T-helper 2 cell treated with Interferon-gamma antibody and Interleukin-4, amounts not matched to agents 100 ng/mL and 5 ng/mL, for 36 hours (primary cell): ENCODE results near the gene RNF150. TPM values are rescaled to one million over a fixed set of nuclear protein-coding genes. Genes with fewer than 3 reads are reported as not detected.

Source experiments
- intact Hi-C: fragments of 100-400 bp; cut with micrococcal nuclease; formaldehyde crosslinking; loops from one replicate; pipeline ENCODE4 v1.15.1; 2023
- total RNA-seq: library from RNA; stranded (reverse); gene quantifications from 2 replicates; pipeline ENCODE4 v1.2.3, GENCODE V29; 2022

RNF150 gene
- total RNA-seq, 1 donor from 2014 or later = not detected

DNA sequence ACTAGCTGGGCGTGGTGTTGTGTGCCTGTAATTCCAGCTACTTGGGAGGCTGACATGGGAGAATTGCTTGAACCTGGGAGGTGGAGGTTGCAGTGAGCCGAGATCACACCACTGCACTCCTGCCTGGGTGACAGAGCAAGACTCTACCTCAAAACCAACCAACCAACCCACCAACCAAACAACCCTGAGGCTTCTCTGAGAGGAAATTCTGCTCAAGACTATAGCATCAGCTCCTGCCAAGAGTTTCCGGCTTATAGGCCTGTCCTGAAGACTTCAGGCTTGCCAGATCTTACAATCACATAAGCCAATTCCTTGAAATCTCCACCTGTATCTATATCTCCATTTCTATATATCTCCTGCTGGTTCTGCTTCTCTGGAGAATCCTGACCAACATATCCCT is 203.3 kb downstream of the RNF150 start:
- intact Hi-C loops = no loop called here

DNA sequence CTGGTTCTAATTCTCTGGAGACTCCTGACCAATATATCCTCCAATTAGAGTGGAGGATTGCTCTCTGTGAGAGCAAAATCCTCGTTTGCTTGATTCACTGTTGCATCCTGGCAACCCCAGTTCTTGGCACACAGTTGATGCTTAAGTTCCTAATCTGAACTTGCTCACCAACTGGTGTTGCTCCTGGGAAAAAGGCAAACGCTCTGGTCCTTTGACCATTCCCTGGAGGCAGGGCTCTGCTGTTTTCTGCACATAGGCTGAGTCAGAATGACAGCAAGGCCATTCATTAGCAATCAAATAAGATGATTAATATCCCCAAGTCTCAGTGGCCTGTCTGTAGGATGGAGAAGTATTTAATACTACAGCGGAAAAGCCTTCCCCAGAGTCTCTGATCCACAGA is 204.4 kb downstream of the RNF150 start:
- intact Hi-C loops = no loop called here

DNA sequence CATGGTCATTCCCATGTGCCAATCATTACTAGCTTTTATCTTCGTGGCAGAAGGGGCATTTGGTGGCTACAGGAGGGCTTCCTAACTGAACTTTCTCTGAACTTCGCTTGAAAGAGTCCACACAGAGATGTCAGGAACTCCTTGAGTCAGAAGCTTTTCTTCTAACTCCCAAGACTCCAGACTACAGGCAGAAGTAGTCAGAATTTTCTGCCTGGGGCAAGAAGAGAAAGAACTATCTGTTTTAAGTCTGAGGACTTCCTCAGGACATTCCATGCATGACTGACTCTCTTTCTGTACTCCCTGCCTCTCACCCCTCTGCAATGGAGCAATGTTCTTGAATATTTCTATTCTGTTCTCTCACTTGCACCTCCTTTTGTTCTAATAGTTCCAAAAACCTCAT is 206.6 kb downstream of the RNF150 start:
- intact Hi-C loops = no loop called here

DNA sequence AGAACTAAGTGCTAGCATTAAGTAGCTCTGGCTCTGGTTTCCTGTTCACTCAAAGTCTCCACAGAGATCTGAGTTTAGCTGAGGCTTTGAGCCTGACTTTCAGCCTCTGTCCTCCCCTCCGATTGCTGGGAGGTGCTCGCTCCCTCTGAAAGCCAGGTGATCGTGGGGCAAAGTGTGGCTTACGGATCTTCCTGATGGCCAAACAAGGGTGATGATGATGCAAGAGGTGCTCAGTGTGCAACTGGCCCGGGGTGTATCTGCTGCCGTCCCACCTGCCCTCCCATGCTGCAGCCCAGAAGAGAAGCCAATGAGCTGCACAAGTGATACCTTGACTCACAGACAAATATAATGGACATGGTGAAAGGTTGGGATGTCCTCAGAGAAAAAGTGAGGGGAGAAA is 207.9 kb downstream of the RNF150 start:
- intact Hi-C loops = no loop called here

DNA sequence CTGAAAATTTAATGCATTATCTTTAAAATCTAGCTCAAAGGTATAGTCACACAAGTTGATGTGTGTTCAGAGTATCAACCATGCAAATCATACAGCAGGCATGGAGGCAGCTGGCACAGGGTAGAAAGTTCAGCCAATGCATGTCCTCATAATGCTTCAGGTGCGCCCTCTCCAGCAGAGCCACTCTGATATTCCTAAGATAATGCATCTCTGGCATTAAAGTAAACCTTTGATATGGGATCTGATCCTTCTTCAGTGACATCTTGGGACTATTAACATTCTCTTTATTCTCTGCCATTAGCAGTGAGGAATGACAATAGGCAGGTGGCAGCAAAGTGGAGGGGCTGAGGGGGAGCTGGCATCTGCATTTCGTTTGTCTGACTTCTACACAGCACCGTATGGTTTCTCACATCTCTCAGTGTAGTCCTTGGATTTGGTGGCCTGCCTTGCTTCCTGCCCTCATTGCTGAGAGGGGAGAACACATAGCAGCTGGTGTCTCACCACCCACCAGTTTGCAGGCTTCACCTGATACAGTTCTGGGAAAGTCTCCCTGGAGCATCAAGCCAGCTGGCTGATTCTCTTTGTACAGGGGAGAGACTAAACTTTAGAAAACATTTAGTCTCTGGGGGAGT is 208.4 kb downstream of the RNF150 start:
- intact Hi-C loops = no loop called here

DNA sequence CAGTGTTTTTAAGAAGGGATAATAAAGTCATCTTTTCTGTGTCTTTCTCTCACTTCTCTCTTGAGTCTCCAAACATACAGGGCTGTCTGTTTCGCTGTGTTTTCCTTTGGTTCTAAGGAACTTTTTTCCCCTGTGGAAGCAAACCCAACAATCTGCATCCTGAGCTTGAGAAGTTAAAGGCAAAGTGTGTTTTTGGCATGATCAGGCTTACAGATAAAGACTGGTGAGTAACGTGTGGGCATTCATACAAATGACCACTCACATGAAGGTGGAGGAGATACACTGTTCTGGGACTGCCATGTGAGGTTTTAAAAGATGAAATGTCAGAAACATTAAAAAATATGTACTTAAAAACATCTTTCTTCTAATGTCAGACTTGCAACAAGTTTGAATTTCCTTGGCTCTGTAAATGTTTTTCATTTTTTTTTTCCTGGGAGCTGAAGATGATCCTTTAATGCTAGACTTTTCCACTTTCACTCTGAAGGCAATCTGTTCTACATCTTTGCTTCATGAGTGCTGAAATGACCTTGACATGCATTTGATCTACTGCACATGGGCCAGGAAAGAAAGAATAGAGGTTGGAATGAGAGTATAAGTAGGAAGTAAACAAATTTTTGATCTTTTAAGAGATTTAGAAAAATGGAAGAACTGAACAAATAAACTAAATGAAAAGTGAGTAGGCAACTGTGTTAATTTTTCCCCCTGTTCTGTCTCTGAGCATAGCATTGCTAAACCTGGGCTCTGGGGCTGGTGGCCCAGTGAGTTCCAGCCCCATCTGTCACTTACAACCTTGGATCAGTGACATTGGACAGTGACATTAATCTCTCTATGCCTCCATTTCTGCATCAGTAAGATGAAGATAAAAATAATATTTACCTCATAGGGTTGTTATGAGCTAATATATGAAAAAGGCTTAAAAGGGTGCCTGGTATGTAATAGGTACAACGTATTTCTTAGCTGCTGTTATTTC is 226.0 kb downstream of the RNF150 start:
- intact Hi-C loops = no loop called here

DNA sequence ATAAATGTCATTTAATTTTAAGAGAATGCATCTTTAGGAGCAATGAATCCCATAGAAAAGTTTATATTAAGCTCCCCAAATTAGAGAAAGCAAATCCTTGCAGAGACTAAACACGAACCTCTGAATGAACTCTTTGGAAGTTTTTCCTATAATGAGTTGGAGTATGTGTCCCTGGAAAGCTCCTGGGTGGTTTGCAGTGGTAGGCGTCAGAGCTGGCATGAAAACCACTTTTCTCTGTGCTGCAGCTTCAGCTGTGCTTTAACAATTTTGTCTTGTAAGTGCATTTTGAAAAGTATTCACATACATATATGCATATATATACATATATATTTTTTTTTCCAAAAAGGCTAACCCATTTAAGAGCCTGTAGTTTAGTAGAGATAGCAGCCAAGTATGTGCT is 228.4 kb downstream of the RNF150 start:
- intact Hi-C loops = no loop called here

DNA sequence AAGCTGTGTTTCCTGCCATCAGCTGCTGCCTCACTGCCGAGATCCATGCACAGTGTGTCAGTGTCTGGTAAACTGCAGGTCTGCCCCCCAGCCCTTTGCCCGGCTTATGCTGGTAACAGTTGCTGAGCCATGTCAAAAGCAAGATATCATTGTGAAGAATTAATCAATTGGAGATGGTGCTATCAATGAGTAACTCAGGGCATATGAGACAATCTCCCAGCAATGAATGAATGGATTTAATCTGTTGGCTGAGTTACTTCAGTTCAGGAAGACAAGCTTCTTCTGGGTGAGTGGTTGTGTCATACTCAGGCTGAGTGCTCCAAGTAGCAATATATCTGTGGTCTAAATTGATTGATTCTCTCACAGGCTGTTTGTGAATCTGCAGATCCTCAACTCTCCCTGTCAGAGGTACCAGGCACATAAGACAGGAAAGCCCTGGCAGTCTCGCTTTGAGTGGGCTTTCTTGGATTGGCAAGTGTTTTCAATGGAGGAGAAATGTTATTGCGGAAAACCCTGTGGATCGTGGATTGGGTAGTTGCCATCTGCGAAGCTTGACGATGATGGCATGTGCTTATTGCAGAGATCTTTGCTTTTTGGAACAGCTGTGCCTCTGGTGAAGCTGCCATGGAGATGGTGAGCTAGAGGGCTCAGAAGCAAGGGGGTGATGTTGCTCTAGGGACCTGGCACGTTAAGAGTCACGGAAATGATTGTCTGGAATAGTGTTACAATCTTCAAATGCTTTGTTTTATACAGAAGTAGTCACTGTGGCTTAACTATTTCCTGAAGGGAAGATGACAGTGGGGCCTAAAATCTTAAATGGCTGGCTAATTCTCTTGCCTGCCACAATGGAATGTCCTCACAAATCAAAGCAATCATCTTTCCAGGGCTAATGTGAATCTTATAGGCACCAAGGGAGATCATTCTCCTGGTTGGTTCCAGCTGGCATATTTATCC is 229.5 kb downstream of the RNF150 start:
- intact Hi-C loops = no loop called here

DNA sequence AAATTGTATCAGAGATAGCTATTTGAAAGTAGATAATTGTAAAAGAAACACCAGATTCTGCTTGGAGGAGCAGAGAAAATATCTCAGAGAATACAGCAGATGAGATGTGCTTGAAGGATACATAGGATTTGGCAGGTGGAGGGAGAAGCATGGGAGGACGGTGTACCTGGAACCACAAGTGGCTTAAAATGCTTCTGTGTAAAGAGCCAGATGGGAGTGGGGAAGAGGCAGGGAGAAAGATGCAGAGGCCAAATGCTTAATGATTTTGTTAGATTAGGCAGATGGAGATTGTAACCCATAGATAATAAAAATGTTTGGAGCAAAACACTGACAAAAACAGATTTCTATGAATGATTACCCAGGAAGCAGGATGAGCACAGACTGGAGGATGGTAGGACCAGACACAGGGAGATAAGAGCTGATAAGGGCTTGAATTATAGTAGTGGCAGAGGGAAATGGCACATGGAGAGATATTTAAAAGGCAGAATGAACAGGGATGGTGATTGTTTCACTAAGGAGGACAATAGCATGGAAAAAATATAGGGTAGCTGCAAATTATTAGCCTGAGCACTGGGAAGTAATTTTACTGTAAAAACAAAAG is 231.4 kb downstream of the RNF150 start:
- intact Hi-C loops = no loop called here

DNA sequence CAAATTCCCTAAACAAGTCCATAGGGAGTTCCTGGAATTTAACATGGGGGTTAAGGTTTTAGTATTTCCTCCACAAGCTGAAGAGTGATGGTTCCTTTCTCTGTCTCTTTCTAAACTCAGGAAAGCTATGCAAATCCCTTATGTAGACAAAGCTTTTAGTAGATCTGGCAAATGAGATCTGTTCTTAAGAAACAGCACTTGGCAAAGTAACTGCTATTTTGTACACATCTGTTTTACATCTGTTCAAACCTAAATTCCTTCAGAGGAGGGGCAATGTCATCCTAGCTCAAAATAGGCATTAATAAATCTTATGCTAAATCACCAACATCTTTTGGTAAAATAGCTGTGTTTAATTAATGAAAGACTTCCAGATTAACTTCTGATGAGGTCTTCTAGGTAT is 239.3 kb downstream of the RNF150 start:
- intact Hi-C loops = no loop called here

DNA sequence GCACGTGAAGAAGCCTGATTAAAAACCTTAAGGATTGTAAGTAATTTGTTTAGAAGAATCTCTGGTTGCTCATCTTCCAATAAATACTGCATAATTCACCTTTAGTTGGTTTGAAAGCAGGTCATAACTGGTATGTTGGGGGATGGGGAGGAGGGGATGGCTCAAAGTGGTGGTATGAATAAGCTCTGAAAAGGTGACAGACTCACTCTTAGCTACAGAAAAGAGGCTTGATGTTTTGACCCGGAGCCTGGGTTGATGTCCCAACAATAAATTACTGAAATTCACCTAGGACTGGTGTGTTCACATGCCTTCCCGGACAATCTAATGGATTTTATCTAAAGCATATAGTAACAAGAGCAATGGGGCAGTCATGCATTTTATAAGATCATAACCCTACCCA is 245.2 kb downstream of the RNF150 start:
- intact Hi-C loops = no loop called here

DNA sequence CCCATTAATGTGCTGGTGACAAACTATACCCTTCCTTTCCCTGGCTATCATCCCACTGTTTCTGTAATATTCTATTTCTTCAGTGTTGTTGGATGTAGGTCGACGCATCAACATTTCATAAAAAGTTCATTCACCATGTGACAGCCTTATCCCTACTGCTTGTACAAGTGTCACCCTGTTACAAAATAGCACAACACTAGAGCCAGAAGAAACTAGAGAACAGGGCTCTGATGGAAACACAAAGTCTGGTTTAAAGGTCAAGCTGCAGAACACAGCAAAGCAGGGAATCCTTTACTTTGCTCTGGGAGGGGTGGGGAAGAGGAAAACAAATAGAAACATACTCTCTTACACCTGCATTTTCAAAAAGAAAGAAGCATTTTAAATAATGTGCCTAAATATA is 245.8 kb downstream of the RNF150 start:
- intact Hi-C loops = no loop called here

DNA sequence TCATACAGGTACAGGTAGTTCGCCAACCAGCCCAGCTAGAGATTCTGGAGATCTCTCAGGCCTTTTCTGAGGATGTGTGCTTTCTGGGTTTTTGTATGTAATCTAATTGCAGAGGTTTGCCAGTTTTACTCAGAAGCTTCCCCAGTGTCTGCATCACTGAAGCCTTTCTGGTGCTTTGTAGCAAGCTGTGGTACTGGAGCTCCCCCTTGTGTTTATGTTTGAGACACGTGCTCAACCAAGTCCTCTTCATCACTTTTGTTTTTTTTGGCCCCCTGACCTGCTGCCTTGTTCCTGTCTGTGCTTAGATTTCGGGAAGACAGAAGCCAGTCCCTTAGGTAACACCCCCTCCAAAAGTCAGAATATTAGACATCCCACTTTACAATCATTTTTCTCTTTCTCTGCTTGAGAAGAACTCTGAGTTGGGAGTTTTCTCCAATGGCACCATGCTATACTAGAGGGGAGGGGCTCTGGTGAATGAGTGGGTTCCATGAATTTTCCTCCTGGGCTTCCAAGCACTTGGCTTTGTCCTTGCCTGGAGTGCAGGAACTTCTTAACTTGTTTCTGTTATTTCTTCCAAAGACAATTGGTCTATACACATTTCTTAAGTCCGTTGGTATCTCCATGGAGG is 248.7 kb downstream of the RNF150 start:
- intact Hi-C loops = loop anchor here (1.0 kb wide), 1 partner anchor 23 kb away; no protein-coding TSS in a partner anchor

DNA sequence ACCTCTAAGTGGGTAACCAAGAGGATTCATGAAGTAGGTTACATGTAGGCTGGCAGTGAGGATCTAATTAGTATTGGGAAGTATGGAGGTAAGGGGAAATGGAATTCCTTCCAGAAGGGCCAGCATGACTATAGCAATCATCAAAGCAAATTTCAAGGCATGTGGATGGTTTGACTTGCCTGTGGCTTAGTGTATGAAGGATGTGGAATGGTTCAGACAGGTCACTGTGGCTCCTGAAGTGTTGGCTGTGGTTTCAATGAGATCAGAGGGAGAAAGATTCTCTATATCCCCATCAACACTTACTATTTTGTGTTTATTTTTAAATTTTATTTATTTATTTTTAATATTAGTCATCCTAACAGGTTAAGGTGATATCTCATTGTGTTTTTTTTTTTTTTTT is 255.5 kb downstream of the RNF150 start:
- intact Hi-C loops = no loop called here

DNA sequence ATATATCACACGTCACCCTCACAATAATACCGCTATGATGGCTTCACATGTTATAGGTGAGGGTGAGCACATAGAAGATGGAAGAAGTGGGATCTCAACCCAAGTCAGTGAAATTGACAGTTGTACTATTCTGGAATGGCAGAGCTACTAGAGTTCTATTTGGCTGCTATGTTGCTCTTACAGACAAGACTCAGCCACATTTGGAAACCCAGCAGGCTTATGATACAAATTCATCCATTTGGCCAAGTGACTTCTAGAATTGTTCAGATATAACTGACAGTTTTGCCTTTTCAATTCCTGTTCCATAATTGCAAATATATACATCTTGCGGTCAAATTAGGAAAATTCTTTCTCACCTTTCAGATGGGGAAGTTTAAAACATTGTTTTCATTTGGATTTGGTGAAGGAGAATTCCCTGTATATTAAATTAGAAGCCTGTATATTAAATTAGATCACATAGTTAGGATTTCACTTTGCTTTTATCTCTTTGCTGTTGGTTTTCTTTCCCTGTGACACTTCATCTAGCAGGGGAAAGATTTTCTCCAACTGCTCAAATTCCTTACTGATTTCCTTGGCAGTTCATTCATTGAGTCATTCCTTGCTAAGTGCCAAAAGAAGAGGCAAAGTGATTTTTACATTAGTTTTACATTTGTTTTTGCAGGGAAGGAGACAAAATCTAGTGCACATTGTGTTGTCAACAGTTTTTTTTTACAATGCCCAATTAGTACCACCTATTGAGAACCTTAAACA is 256.5 kb downstream of the RNF150 start:
- intact Hi-C loops = no loop called here

DNA sequence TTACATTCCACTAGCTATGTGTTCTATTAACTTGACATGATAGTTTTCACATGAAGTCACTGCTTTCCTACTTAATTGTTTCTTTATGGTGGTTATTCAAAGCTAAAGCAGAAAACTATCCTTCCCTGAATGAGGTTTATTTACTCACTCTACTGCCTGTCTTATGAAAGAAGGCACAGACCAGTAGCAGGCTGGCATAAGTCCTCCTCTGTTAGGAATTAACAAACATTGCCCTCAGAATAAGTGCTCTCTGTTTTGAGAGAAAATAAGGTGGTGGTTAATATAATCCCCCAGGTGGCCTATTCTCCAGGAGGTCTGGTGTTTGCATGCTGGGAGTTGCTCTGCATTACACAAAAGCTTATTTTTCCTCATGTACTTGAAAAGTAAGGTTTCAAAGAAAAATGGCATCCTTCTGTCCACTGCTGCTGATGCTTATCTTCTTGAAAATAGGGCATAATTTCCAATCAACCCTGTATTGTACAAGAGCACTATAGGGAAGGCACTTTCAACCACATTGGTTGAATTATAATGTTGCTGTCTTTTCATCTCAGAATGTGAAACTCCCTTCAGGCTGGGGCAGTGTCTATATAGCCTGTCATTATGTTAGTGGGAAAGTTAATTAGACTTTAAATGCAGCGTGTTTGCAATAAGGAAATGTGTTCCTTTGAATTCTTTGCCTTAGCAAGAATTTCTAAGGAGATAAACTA is 257.4 kb downstream of the RNF150 start:
- intact Hi-C loops = no loop called here

DNA sequence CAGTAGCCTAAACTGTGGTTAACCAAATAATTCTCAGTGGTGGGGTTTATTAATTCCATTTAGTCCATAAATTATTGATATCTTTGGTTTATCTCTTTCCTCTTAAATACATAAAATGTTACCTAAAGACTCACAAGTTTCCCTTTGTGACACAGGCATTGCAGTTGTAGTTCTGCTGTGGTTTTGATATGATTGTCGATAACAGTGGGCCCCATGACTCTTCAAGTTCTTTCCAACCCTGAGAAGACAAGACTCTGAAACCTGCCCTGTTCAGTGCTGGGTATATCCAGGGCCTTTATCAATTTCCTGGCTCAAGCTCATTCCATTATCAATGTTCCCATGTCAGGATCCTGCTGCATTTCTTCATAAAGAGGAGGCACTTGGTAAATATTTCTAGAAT is 259.2 kb downstream of the RNF150 start:
- intact Hi-C loops = no loop called here

DNA sequence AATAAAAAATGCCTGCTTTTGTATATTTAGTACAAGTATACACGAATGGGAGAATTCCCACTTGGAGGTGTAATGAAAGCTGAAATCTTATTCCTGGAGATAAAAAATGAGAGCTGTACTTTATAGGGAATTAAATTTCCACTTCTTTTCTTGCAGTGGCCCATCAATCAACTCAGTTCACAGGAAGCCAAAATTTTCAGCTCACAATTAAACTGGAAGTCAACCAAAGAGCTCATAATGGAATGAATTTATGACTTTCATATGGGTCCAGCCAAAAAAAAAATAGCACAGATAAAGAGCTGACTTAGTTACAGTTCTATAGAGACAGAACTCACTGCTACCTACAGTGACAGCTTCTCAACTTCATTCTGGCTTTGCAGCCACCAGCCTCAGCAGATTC is 261.9 kb downstream of the RNF150 start:
- intact Hi-C loops = no loop called here

DNA sequence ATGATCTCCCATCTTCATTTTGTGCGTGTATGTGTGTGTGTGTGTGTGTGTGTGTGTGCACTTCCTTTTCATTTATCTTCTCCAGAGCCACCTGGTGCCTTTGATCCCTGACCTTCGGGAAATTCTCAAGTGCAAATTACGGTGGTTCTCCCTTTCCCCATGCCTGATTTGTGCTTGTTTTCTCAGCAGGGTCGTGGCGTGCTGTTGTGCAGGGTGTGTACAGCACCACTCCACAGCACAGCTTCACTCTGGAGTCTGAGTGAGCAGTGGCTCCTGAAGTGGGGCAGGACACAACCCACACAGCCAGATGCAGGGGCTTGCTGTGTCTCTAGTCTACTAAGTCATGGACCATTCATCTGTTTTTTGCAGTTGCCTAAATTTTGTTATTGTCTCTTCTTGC is 262.8 kb downstream of the RNF150 start:
- intact Hi-C loops = no loop called here
